ENCODE results near the gene MPIG6B.

DNA sequence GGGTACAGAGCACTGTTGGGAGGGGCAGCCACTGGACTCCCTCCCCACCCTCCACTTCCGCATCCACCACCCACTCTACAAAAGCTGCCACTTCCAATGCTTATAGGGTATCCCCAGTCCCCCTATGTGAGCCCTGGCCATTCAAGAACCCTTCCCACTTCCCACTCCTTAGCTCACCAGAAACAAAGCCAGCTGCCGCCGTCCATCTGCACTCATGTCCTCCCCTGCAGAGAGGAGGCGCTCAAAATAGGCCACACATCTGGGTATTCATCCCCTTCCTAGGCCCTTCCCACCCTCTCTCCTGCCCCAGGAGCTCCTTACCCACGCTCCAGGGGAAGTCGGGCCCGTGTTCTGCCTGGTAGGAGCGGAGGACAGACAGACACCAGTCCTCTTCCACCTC, 35.9 kb upstream of the MPIG6B start:
- TF ChIP-seq CTCF (conservative IDR thresholded peaks at IDR 0.05): no peak
- no peak for TF ChIP-seq ZFX (IDR thresholded peaks at IDR 0.05)

Data from C4-2B (cell line).